Erythroblast (primary cell): ENCODE data around the gene EEF1AKMT1.

Experiments used
- GATA1 ChIP-seq: IDR thresholded peaks from 2 replicates; pipeline ENCODE4 v1.6.1; 2011; ENCODE audit warnings: low read depth, mild to moderate bottlenecking, control low read depth, low read length, moderate library complexity
- POLR2A ChIP-seq: IDR thresholded peaks from 2 replicates; pipeline ENCODE4 v1.6.1; 2011; ENCODE audit warnings: mild to moderate bottlenecking, low read length

- no peak for TF ChIP-seq POLR2A
- TF ChIP-seq GATA1 = no peak
These were observed 93.2 kb downstream of the EEF1AKMT1 start for GRCh38 chr13:20680416-20681080.
